Naive thymus-derived CD4-positive, alpha-beta T cell (primary cell): Measurements from ENCODE around the gene SNX24. TPM values are rescaled to one million over a fixed set of nuclear protein-coding genes. Genes with fewer than 3 reads are reported as not detected.

Experiments used
- ATAC-seq: fragments of 150-1000 bp; cut with Tn5 transposase; 2 replicates; pipeline ENCODE4 v1.10.0; 2021; ENCODE audit warnings: mild to moderate bottlenecking, moderate library complexity
- CTCF ChIA-PET: fragments of 350-600 bp; sonication (Branson Sonifier 250); formaldehyde crosslinking; loops from one replicate; lab custom pipeline; 2021; ENCODE audit warnings: antibody characterized with exemption; lab: Charles Lee
- POLR2A ChIA-PET: fragments of 350-600 bp; sonication (Branson Sonifier 250); formaldehyde crosslinking; loops from one replicate; lab custom pipeline; 2021; ENCODE audit warnings: antibody characterized with exemption, inconsistent platforms; lab: Charles Lee
- DNase-seq, 9 donors: peaks; one replicate each; pipeline versions ENCODE4 v3.0.0 to v3.0.0-alpha.2; 2020 to 2022; ENCODE audit warnings: mixed read lengths in 1 of 9
- H3K27ac ChIP-seq: one replicate; pipeline ENCODE4 v1.7.0; 2013; ENCODE audit warnings: mild to moderate bottlenecking, low read depth, low read length, moderate library complexity
- H3K27me3 ChIP-seq, 2 donors: one replicate each; pipeline ENCODE4 v1.7.0; 2013; ENCODE audit warnings: low read length in 2 of 2, mild to moderate bottlenecking in 2 of 2, moderate library complexity in 2 of 2; ENCODE audit not compliant: control insufficient read depth in 2 of 2, insufficient read depth in 2 of 2
- H3K36me3 ChIP-seq, 3 experiments: 1 replicate in 2 of 3; 2 replicates in 1 of 3; pipeline ENCODE4 v1.7.0; 2013; ENCODE audit warnings: low read length in 3 of 3, mild to moderate bottlenecking in 3 of 3, moderate library complexity in 1 of 3; ENCODE audit not compliant: insufficient read depth in 3 of 3, control insufficient read depth in 2 of 3
- H3K4me1 ChIP-seq, 2 donors: one replicate each; pipeline ENCODE4 v1.7.0; 2013; ENCODE audit warnings: low read length in 2 of 2, mild to moderate bottlenecking in 2 of 2, moderate library complexity in 1 of 2; ENCODE audit not compliant: control insufficient read depth in 2 of 2, insufficient read depth in 2 of 2
- H3K4me3 ChIP-seq: 2 replicates; pipeline ENCODE4 v1.7.0; 2013; ENCODE audit warnings: mild to moderate bottlenecking, low read length
- H3K9me3 ChIP-seq, 3 experiments: 1 replicate in 2 of 3; 2 replicates in 1 of 3; pipeline ENCODE4 v1.7.0; 2013; ENCODE audit warnings: low read length in 3 of 3; ENCODE audit not compliant: control insufficient read depth in 2 of 3
- H3K27ac Mint-ChIP-seq, 9 donors: one replicate each; pipeline ENCODE4 v1.8.0; 2020 to 2022; ENCODE audit warnings: mixed read lengths in 9 of 9, mild to moderate bottlenecking in 8 of 9, moderate library complexity in 5 of 9, inconsistent platforms in 2 of 9
- H3K27me3 Mint-ChIP-seq, 5 donors: one replicate each; pipeline ENCODE4 v1.8.0; 2021 to 2022; ENCODE audit warnings: mixed read lengths in 5 of 5, mild to moderate bottlenecking in 1 of 5
- H3K36me3 Mint-ChIP-seq, 5 donors: one replicate each; pipeline ENCODE4 v1.8.0; 2020 to 2022; ENCODE audit warnings: mixed read lengths in 5 of 5, mild to moderate bottlenecking in 3 of 5, inconsistent platforms in 1 of 5
- H3K4me1 Mint-ChIP-seq, 7 donors: one replicate each; pipeline ENCODE4 v1.8.0; 2020 to 2022; ENCODE audit warnings: mixed read lengths in 7 of 7, mild to moderate bottlenecking in 3 of 7, inconsistent platforms in 1 of 7
- H3K4me3 Mint-ChIP-seq, 10 donors: one replicate each; pipeline ENCODE4 v1.8.0; 2020 to 2022; ENCODE audit warnings: mild to moderate bottlenecking in 10 of 10, mixed read lengths in 10 of 10, moderate library complexity in 6 of 10, inconsistent platforms in 2 of 10
- H3K9me3 Mint-ChIP-seq, 11 donors: one replicate each; pipeline ENCODE4 v1.8.0; 2020 to 2022; ENCODE audit warnings: mixed read lengths in 11 of 11, mild to moderate bottlenecking in 4 of 11, inconsistent platforms in 1 of 11, moderate library complexity in 1 of 11
- intact Hi-C, 2 donors: fragments of 100-400 bp; cut with micrococcal nuclease; formaldehyde crosslinking; loops; one replicate each; pipeline ENCODE4 v1.15.1; 2023
- polyA plus RNA-seq, 2 donors: library from polyadenylated mRNA; unstranded; fragments of 300-500 nt; fragmentation: Illumina TruSeq; gene quantifications; one replicate each; pipeline ENCODE4 v1.2.3, GENCODE V29; 2021
- total RNA-seq, 6 experiments: library from RNA in 5 of 6; stranded (reverse) in 5 of 6; gene quantifications; 1 replicate in 5 of 6; 2 replicates in 1 of 6; pipeline ENCODE4 v1.2.3 and lab custom pipeline; 2021 to 2026

SNX24 gene
- total and polyA plus RNA-seq, 7 experiments from 2014 or later = 1.2 to 3.5 (median 2.1) TPM

DNA sequence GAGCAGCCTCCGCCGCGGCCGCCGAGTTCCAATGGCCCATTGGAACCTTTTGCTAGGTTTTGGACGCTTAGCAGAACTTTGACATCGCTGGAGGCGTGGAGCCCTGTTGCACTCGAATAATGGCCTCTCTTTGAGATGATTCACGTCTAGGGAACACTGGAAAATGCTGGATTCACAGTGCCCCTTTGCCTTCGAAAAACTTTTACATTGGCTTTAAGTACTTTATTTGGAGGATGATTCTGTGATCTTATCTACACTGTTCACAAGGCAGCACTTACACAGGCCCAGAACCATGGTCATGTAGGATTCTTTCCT lies 191.6 kb downstream of the SNX24 start:
- H3K27me3 ChIP-seq = no peaks in the 10 kb centered on the region

DNA sequence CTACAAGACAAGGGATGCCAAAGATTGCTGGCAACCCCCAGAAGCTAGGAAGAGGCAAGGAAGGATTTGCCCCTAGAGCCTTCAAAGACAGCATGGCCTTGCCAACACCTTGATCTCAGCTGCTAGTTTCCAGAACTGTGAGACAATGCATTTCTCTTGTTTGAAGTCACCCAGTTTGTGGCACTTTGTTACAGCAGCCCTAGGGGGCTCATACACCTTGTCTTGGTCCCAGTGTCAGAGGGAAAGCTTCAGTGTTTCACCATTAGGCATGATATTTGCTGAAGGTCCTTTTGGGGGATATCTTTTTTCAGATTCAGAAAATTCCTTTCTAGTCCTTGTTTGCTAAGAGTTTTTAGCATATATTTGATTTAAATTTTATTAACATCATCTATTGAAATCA lies 194.3 kb downstream of the SNX24 start:
- Histone ChIP-seq H3K27ac (no peak overlapping the region), H3K36me3 (no peaks in the 10 kb centered on the region), H3K4me3 (no peak overlapping the region), H3K27me3 (no peaks in the 10 kb centered on the region), H3K4me1 (peaks cover 0 to 5% of the 10 kb centered on the region in 2 donors), H3K9me3 (no peaks in the 10 kb centered on the region)
- peaks cover 0 to 4% (median 0%) of the 10 kb centered on the region in 11 donors for H3K9me3 Mint-ChIP-seq
- ATAC-seq (no peak), DNase-seq (no peak)
- no peaks in the 10 kb centered on the region for H3K36me3 Mint-ChIP-seq
- no peak overlapping the region for H3K4me3 Mint-ChIP-seq
- intact Hi-C loops = loop anchor here in 1 of 2 donors (5.0 kb wide), 1 partner anchor 53 kb away; no protein-coding TSS in a partner anchor
- CTCF ChIA-PET = no interaction called here
- H3K27ac Mint-ChIP-seq = no peak overlapping the region
- peaks cover 46 to 73% (median 54%) of the 10 kb centered on the region in 5 donors for H3K27me3 Mint-ChIP-seq
- POLR2A ChIA-PET = no interaction called here
- H3K4me1 Mint-ChIP-seq = peaks cover 0 to 17% (median 9%) of the 10 kb centered on the region in 7 donors

More for the DNA sequence above, 191.6 kb downstream of the SNX24 start:
- ChIA-PET CTCF (no interaction called here), POLR2A (no interaction called here)
- no peak overlapping the region for H3K27ac Mint-ChIP-seq
- Histone ChIP-seq H3K4me1 (peaks cover 0 to 5% of the 10 kb centered on the region in 2 donors), H3K27ac (no peak overlapping the region), H3K9me3 (no peaks in the 10 kb centered on the region), H3K4me3 (no peak overlapping the region), H3K36me3 (no peaks in the 10 kb centered on the region)
- no peak for ATAC-seq
- H3K4me3 Mint-ChIP-seq = peak overlapping the region in 4 of 10 donors; percentile 39 to 66 (median 50)
- intact Hi-C loops = loop anchor here in 1 of 2 donors (5.0 kb wide), 1 partner anchor 55 kb away; no protein-coding TSS in a partner anchor
- peaks cover 0 to 17% (median 9%) of the 10 kb centered on the region in 7 donors for H3K4me1 Mint-ChIP-seq
- H3K27me3 Mint-ChIP-seq = peaks cover 55 to 81% (median 61%) of the 10 kb centered on the region in 5 donors
- peaks cover 0 to 4% (median 0%) of the 10 kb centered on the region in 11 donors for H3K9me3 Mint-ChIP-seq
- H3K36me3 Mint-ChIP-seq = no peaks in the 10 kb centered on the region
- no peak for DNase-seq

DNA sequence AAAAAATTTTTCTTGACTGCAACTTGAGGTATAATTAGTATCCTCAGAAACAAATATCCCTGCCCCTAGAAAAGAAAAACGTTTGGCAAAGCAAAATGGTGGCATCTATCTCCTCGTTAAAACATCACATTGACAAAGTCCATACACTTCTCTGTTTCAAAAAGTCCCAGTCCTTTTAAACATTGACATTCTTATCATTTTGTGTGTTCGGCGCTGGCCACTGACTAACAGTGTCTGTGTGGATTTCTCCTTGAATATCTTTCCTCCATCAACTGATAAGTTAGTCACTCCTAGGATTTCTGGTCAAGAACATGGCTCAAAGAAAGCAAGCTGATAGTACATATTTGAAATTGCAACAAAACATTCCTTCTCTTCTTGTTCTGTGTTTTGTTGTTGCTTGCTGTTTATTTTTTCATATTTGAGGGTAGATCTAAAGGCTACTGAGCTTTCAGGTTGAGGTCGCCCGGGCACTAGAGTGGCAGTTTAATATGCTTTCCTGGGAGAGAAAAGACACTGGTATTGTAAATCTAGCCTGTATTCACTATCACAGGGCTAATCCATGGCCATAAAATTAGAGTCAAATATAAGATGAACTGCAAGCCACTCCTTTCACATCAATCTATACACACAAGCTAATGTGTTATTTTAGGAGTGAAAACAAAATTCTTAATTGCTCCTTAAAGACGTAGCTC lies 199.7 kb downstream of the SNX24 start:
- POLR2A ChIA-PET = no interaction called here
- intact Hi-C loops = no loop called here
- H3K27ac Mint-ChIP-seq = no peak overlapping the region
- H3K27me3 ChIP-seq = no peaks in the 10 kb centered on the region
- H3K27me3 Mint-ChIP-seq = peaks cover 20 to 52% (median 39%) of the 10 kb centered on the region in 5 donors
- H3K4me3 ChIP-seq = no peak overlapping the region
- no peaks in the 10 kb centered on the region for H3K4me1 ChIP-seq
- no peaks in the 10 kb centered on the region for H3K36me3 Mint-ChIP-seq
- no peaks in the 10 kb centered on the region for H3K9me3 ChIP-seq
- no peak overlapping the region for H3K4me3 Mint-ChIP-seq
- CTCF ChIA-PET = no interaction called here
- no peak for DNase-seq
- no peaks in the 10 kb centered on the region for H3K4me1 Mint-ChIP-seq
- no peak for ATAC-seq
- peaks cover 0 to 3% (median 0%) of the 10 kb centered on the region in 11 donors for H3K9me3 Mint-ChIP-seq
- no peaks in the 10 kb centered on the region for H3K36me3 ChIP-seq
- H3K27ac ChIP-seq = no peak overlapping the region

DNA sequence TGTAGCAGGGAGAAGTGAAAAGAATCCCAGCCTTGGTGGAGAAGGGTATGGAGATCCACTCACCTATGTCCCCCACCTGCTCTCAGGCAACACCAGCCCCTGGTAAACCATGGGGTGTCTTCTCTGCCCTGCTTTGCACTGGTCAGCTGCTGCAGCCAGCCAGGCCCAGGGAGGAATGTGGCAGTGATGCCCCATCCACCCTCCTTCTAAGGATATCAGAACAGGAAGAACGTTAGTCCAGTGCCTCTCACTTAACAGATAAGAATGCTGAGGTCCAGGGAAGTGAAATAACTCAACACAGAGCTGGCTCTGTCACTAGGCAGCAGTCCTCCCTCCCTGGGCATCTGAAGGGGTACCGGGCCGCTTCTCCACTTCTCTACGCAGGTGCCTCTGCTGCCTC lies 200.8 kb downstream of the SNX24 start:
- ChIA-PET POLR2A (no interaction called here), CTCF (no interaction called here)
- Histone ChIP-seq H3K4me3 (no peak overlapping the region), H3K4me1 (no peaks in the 10 kb centered on the region), H3K27me3 (no peaks in the 10 kb centered on the region), H3K36me3 (no peaks in the 10 kb centered on the region), H3K9me3 (no peaks in the 10 kb centered on the region), H3K27ac (no peak overlapping the region)
- Mint-ChIP-seq H3K4me1 (no peaks in the 10 kb centered on the region), H3K9me3 (peaks cover 0 to 8% (median under 1%) of the 10 kb centered on the region in 11 donors), H3K4me3 (no peak overlapping the region), H3K27ac (no peak overlapping the region), H3K36me3 (no peaks in the 10 kb centered on the region), H3K27me3 (peaks cover 25 to 56% (median 43%) of the 10 kb centered on the region in 5 donors)
- intact Hi-C loops = no loop called here
- DNase-seq = no peak
- no peak for ATAC-seq

DNA sequence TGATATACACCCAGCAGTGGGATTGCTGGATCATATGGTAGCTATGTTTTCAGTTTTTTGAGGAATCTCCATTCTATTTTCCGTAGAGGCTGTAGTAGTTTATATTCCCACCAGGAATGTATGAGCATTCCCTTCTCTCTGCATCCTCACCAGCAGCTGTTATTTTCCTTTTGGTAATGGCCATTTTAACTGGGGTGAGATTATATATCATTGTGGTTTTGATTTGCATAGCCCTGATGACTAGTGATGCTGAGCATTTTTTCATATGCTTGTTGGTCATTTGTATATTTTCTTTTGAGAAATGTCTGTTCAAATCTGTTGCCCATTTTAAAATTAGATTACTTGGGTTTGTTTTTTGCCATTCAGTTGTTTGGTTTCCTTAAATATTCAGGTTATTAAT lies 202.3 kb downstream of the SNX24 start:
- Mint-ChIP-seq H3K9me3 (peaks cover 0 to 15% (median 7%) of the 10 kb centered on the region in 11 donors), H3K4me1 (no peaks in the 10 kb centered on the region), H3K36me3 (no peaks in the 10 kb centered on the region), H3K27me3 (peaks cover 25 to 59% (median 45%) of the 10 kb centered on the region in 5 donors), H3K4me3 (no peak overlapping the region), H3K27ac (no peak overlapping the region)
- ChIA-PET POLR2A (no interaction called here), CTCF (no interaction called here)
- no peaks in the 10 kb centered on the region for H3K9me3 ChIP-seq
- DNase-seq = no peak
- no peaks in the 10 kb centered on the region for H3K27me3 ChIP-seq
- no peaks in the 10 kb centered on the region for H3K36me3 ChIP-seq
- no peak overlapping the region for H3K4me3 ChIP-seq
- intact Hi-C loops = no loop called here
- no peaks in the 10 kb centered on the region for H3K4me1 ChIP-seq
- ATAC-seq = no peak
- no peak overlapping the region for H3K27ac ChIP-seq

DNA sequence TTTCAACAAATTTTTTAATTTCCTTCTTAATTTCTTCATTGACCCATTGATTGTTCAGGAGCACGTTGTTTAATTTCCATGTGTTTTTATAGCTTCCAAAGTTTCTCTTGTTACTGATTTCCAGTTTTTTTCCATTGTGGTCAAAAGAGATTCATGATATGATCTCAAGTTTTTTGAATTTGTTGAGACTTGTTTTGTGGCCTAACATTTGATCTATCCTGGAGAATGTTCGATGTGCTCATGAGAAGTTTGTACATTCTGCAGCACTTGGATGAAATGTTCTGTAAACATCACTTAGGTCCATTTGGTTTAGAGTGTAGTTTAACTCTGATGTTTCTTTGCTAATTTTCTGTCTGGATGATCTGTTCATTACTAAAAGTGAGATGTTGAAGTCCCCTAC lies 205.8 kb downstream of the SNX24 start:
- Mint-ChIP-seq H3K4me3 (no peak overlapping the region), H3K27ac (no peak overlapping the region), H3K4me1 (no peaks in the 10 kb centered on the region), H3K9me3 (peaks cover 0 to 19% (median 9%) of the 10 kb centered on the region in 11 donors), H3K27me3 (peaks cover 7 to 50% (median 32%) of the 10 kb centered on the region in 5 donors), H3K36me3 (no peaks in the 10 kb centered on the region)
- intact Hi-C loops = no loop called here
- ChIA-PET CTCF (no interaction called here), POLR2A (no interaction called here)
- H3K27ac ChIP-seq = no peak overlapping the region
- no peak for DNase-seq
- H3K9me3 ChIP-seq = no peaks in the 10 kb centered on the region
- no peak for ATAC-seq
- no peak overlapping the region for H3K4me3 ChIP-seq
- H3K36me3 ChIP-seq = no peaks in the 10 kb centered on the region
- no peaks in the 10 kb centered on the region for H3K4me1 ChIP-seq
- no peaks in the 10 kb centered on the region for H3K27me3 ChIP-seq
